Measurements from ENCODE around the gene VIPR1. TPM values are rescaled to one million over a fixed set of nuclear protein-coding genes. Genes with fewer than 3 reads are reported as not detected.
A peak's percentile ranks its signal among the peaks of the same experiment; 100 is the strongest.

Gene VIPR1
- total RNA-seq, 1 experiment from 2014 or later = 3.7 TPM

GRCh38 chr3:42505128-42505848 is 2.8 kb downstream of the VIPR1 start:
- H3K79me2 ChIP-seq (ENCODE audit: low read length) = no peaks in the 10 kb centered on the region
- no peaks in the 10 kb centered on the region for H3F3A ChIP-seq (ENCODE audit: low read length, unreplicated experiment)
- TF ChIP-seq EZH2phosphoT487 (IDR thresholded peaks at IDR 0.05; ENCODE audit: borderline replicate concordance, low read length) (no peak), EZH2 (IDR thresholded peaks at IDR 0.05; ENCODE audit: low read length, unreplicated experiment) (no peak), CTCF (conservative IDR thresholded peaks at IDR 0.05; ENCODE audit: low read depth, low read length) (no peak)
- H3K27me3 ChIP-seq (ENCODE audit: low read length) = no peaks in the 10 kb centered on the region
- BruUV-seq (replicated peaks) = no TSS peak
- no peak overlapping the region for H3K4me3 ChIP-seq (ENCODE audit: low read length)
- no peak for ATAC-seq
- POLR2A ChIA-PET (ENCODE audit: unreplicated experiment) = no interaction called here
- no peaks in the 10 kb centered on the region for H3K9me2 ChIP-seq (replicated peaks; ENCODE audit: low read length)
- intact Hi-C loops (cut with micrococcal nuclease) = no loop called here
- no peak overlapping the region for H3K27ac ChIP-seq (ENCODE audit: low read length)
- peaks cover 22% of the 10 kb centered on the region for H3K4me1 ChIP-seq (ENCODE audit: insufficient read depth, low read length)
- no peak overlapping the region for H3K9ac ChIP-seq (ENCODE audit: low read length)
- no peaks in the 10 kb centered on the region for H3K9me3 ChIP-seq (ENCODE audit: low read length)
- DNase-seq = no peak
- no peaks in the 10 kb centered on the region for H4K20me1 ChIP-seq (ENCODE audit: low read length)
- no peaks in the 10 kb centered on the region for H3K36me3 ChIP-seq (ENCODE audit: low read depth, low read length)
- CTCF ChIA-PET = no interaction called here
- H3K4me2 ChIP-seq (ENCODE audit: low read length) = no peak overlapping the region
- no peak overlapping the region for H2AFZ ChIP-seq (ENCODE audit: low read length)

GRCh38 chr3:42505849-42506410 is 3.5 kb downstream of the VIPR1 start:
- no peak overlapping the region for H3K4me3 ChIP-seq (ENCODE audit: low read length)
- DNase-seq (no peak), ATAC-seq (no peak)
- ChIA-PET CTCF (no interaction called here), POLR2A (ENCODE audit: unreplicated experiment) (no interaction called here)
- H2AFZ ChIP-seq (ENCODE audit: low read length) = no peak overlapping the region
- H3K4me1 ChIP-seq (ENCODE audit: insufficient read depth, low read length) = peaks cover 22% of the 10 kb centered on the region
- H3K27ac ChIP-seq (ENCODE audit: low read length) = no peak overlapping the region
- intact Hi-C loops (cut with micrococcal nuclease) = no loop called here
- H3K9me3 ChIP-seq (ENCODE audit: low read length) = no peaks in the 10 kb centered on the region
- H3K27me3 ChIP-seq (ENCODE audit: low read length) = no peaks in the 10 kb centered on the region
- no peak overlapping the region for H3K9ac ChIP-seq (ENCODE audit: low read length)
- H4K20me1 ChIP-seq (ENCODE audit: low read length) = no peaks in the 10 kb centered on the region
- no peaks in the 10 kb centered on the region for H3K79me2 ChIP-seq (ENCODE audit: low read length)
- H3K36me3 ChIP-seq (ENCODE audit: low read depth, low read length) = no peaks in the 10 kb centered on the region
- H3K9me2 ChIP-seq (replicated peaks; ENCODE audit: low read length) = no peaks in the 10 kb centered on the region
- TF ChIP-seq EZH2phosphoT487 (IDR thresholded peaks at IDR 0.05; ENCODE audit: borderline replicate concordance, low read length) (no peak), EZH2 (IDR thresholded peaks at IDR 0.05; ENCODE audit: low read length, unreplicated experiment) (no peak), CTCF (conservative IDR thresholded peaks at IDR 0.05; ENCODE audit: low read depth, low read length) (no peak)
- H3F3A ChIP-seq (ENCODE audit: low read length, unreplicated experiment) = no peaks in the 10 kb centered on the region
- no peak overlapping the region for H3K4me2 ChIP-seq (ENCODE audit: low read length)
- no TSS peak for BruUV-seq (replicated peaks)

- Histone ChIP-seq H2AFZ (ENCODE audit: low read length) (peak overlapping the region; percentile 32), H3K9me3 (ENCODE audit: low read length) (no peaks in the 10 kb centered on the region), H3F3A (ENCODE audit: low read length, unreplicated experiment) (no peaks in the 10 kb centered on the region), H3K27me3 (ENCODE audit: low read length) (no peaks in the 10 kb centered on the region), H3K27ac (ENCODE audit: low read length) (no peak overlapping the region), H3K4me3 (ENCODE audit: low read length) (no peak overlapping the region), H3K36me3 (ENCODE audit: low read depth, low read length) (no peaks in the 10 kb centered on the region), H3K4me1 (ENCODE audit: insufficient read depth, low read length) (peaks cover 16% of the 10 kb centered on the region), H3K79me2 (ENCODE audit: low read length) (no peaks in the 10 kb centered on the region), H3K9ac (ENCODE audit: low read length) (no peak overlapping the region), H3K9me2 (replicated peaks; ENCODE audit: low read length) (no peaks in the 10 kb centered on the region), H4K20me1 (ENCODE audit: low read length) (no peaks in the 10 kb centered on the region), H3K4me2 (ENCODE audit: low read length) (peak overlapping the region; percentile 40; the same call in 1 of the 2 replicates)
- ATAC-seq (peak; percentile 41), DNase-seq (peak; percentile 61)
- ChIA-PET CTCF (interaction anchor here (0.6 kb wide), 1 partner anchor 20 kb away, joined by 6 read pairs; no protein-coding TSS in a partner anchor), POLR2A (ENCODE audit: unreplicated experiment) (no interaction called here)
- intact Hi-C loops (cut with micrococcal nuclease) = no loop called here
- no TSS peak for BruUV-seq (replicated peaks)
- TF ChIP-seq CTCF (conservative IDR thresholded peaks at IDR 0.05; ENCODE audit: low read depth, low read length) (0 out of 2 replicates have a peak, but pooled peaks have one; percentile 8), EZH2 (IDR thresholded peaks at IDR 0.05; ENCODE audit: low read length, unreplicated experiment) (no peak)
These were observed 4.8 kb downstream of the VIPR1 start for GRCh38 chr3:42507252-42507651.
